Measurements from ENCODE around the gene KRT6B. TPM values are rescaled to one million over a fixed set of nuclear protein-coding genes. Genes with fewer than 3 reads are reported as not detected.
"Not testable (repeated sequence)": the region's sequence is repeated elsewhere in the genome, so short reads cannot be mapped to it uniquely, and the experiment has no call there.

Gene KRT6B
- total RNA-seq, 1 donor from 2014 or later: not detected

GRCh38 chr12:52418576-52419110, 33.3 kb downstream of the KRT6B start:
- DNase-seq (no peak), ATAC-seq (no peak)
- intact Hi-C loops (cut with micrococcal nuclease): no loop called here

DNA sequence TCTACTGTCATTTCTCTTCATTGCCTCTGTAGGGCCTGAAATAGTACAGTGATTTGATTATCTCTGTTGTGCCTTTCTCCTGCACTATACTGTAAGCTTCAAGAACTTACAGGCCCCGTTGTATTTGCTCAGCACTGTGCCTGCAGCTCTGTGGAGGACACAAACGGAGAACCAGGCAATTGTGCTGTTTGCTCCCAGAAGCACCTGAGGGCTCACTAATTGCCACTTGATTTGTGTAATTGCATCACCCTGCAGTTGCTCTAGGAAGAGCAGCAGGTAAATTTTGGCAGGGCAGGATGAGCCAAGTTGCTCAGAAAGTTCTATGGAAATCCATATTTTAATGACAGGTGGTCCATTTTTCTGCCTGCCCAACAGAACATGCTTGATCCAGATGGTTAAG, 34.2 kb downstream of the KRT6B start:
- intact Hi-C loops (cut with micrococcal nuclease): no loop called here
- ATAC-seq (no peak), DNase-seq (no peak)

- intact Hi-C loops (cut with micrococcal nuclease): no loop called here
- ATAC-seq (peak; percentile 58), DNase-seq (no peak)
Observed at GRCh38 chr12:52416795-52417194, 35.2 kb downstream of the KRT6B start.

- intact Hi-C loops (cut with micrococcal nuclease): no loop called here
- no peak for DNase-seq
- peak; percentile 96 for ATAC-seq
Observed at GRCh38 chr12:52415870-52416750, 35.8 kb downstream of the KRT6B start.

GRCh38 chr12:52414936-52415335, 37.0 kb downstream of the KRT6B start:
- ATAC-seq (no peak), DNase-seq (no peak)
- intact Hi-C loops (cut with micrococcal nuclease): no loop called here

- ATAC-seq: no peak
- intact Hi-C loops (cut with micrococcal nuclease): no loop called here
- DNase-seq: no peak
Observed at GRCh38 chr12:52413782-52414345, 38.1 kb downstream of the KRT6B start.

GRCh38 chr12:52413202-52413601, 38.7 kb downstream of the KRT6B start:
- ATAC-seq (no peak), DNase-seq (no peak)
- intact Hi-C loops (cut with micrococcal nuclease): no loop called here

GRCh38 chr12:52411815-52412214, 40.1 kb downstream of the KRT6B start:
- DNase-seq (no peak), ATAC-seq (no peak)
- intact Hi-C loops (cut with micrococcal nuclease): no loop called here

- intact Hi-C loops (cut with micrococcal nuclease); DNase-seq: not testable (repeated sequence)
- peak; percentile 50 for ATAC-seq
Observed at GRCh38 chr12:52410589-52411248, 41.2 kb downstream of the KRT6B start.

GRCh38 chr12:52407918-52408317, 44.0 kb downstream of the KRT6B start:
- intact Hi-C loops (cut with micrococcal nuclease): no loop called here
- ATAC-seq (no peak), DNase-seq (no peak)

- no peak for DNase-seq
- no peak for ATAC-seq
- intact Hi-C loops (cut with micrococcal nuclease): no loop called here
Observed at GRCh38 chr12:52405922-52406385, 46.0 kb downstream of the KRT6B start, which contains the start of gene KRT82. Gene KRT82, minus strand, starts transcription at chr12:52406335. Its CDS starts 58 bp downstream, at chr12:52406277.

GRCh38 chr12:52404951-52405350, 47.0 kb downstream of the KRT6B start:
- DNase-seq (no peak), ATAC-seq (no peak)
- intact Hi-C loops (cut with micrococcal nuclease): no loop called here

- DNase-seq (no peak), ATAC-seq (no peak)
- intact Hi-C loops (cut with micrococcal nuclease): no loop called here
Observed at GRCh38 chr12:52403561-52403960, 48.4 kb downstream of the KRT6B start.

DNA sequence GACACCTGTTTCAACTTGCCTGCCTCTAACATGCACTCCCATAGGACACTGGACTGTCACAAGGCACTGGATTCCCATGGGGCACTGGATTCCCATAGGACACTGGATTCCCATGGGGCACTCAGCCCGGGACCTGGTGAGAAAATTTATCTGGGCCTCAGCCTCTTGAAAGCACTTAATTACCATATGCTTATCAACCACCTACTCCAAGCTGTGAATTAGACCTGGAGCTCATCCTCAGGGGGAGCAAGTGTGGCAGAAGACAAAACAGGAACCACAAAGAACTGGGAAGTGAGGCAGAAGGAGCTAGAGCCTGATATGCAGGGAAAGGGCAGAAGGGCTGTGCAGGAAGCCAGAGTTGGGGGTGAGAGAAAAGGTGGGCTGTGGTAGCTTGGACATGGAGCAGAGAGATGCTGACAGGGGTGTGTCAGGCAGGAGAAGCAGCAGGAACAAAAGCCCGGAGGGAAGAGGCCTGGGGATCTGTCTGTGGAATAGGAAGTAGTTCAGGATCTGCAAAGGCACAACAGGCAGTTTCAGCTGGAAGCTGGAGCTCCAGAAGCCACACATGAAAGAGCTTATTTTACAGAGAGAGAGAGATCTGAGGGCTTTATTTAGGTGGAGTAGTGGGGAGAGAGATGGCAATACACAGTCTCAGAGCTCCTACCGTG, 48.9 kb downstream of the KRT6B start:
- intact Hi-C loops (cut with micrococcal nuclease): no loop called here
- ATAC-seq: no peak
- DNase-seq: no peak

DNA sequence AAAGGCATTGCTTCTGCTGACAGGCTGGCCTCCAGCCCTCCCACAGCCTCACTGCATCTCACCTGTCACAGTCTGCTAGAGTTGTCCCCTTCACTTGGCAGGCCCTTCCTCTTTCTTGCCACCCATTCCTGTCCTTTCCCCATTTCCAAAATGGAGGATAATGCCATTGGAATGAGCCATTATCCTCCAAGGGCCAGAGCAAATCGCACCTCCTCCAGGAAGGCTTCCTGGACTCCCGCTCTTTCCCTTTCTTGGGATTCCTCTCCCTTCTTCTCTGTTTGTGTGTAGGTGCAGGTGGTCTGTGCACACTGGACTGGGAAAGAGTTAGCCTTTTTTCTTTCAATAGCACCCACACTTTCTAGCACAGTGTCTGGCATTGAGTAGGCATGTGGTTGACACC, 49.6 kb downstream of the KRT6B start:
- ATAC-seq (no peak), DNase-seq (no peak)
- intact Hi-C loops (cut with micrococcal nuclease): no loop called here

DNA sequence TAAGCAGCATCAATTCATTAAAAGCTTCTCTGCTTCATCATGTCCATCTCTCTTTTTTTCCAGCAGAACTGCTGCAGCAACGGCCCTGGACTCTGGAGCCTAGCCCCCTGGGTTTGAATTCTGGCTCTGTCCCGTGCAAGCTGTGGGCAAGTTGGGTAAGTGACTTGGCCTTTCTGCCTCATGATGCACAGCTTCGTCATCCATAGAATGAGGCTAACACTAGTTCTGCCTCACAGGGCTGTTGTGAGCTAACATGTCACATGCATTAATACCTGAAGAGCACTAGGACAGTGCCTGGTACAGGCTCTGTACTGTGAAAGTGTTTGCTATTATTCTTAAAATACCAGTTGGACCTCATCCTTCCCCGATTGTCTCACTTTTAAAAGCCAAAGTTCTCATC, 50.0 kb downstream of the KRT6B start:
- intact Hi-C loops (cut with micrococcal nuclease): no loop called here
- ATAC-seq: no peak
- DNase-seq: no peak

DNA sequence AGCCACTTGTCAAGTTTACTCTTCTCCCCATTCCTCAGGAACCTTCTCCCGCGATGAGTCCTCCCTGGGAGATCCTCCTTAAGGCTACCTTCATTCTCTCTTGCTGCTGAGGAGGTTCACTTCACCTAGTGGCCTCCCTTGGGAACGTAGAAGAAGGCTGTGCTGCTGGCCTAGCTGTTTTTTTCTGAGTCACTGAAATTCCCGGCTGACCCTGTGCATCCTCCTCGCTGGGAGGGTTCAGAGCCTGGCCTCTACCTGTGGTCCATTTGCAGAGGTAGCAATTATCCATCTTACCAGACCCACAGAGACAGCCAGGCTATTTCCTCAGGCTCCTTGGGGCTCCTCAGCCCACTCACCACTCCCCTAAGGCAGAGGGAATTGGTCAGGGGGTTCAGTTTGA, 50.4 kb downstream of the KRT6B start:
- DNase-seq (no peak), ATAC-seq (no peak)
- intact Hi-C loops (cut with micrococcal nuclease): no loop called here

- DNase-seq (no peak), ATAC-seq (no peak)
- intact Hi-C loops (cut with micrococcal nuclease): no loop called here
Observed at GRCh38 chr12:52400906-52401305, 51.0 kb downstream of the KRT6B start.

DNA sequence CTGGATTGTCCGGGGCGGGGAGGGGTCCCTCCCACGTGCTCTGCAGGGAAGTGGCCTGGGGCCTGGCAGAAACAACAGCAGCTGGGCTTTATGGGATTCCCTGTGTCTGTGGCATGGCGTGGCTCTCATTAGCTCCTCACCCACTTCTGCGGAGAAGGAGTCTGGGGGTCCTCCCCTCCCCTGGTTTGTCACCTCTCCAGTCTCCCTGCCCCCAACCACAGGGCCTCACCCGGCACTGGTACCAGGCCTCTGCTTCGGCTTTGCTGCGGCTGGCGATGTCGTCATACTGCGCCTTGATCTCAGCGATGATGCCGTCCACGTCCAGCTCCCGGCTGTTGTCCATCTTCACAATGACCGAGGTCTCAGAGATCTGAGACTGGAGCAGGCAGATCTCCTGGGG, 52.2 kb downstream of the KRT6B start:
- intact Hi-C loops (cut with micrococcal nuclease): no loop called here
- DNase-seq (no peak), ATAC-seq (no peak)

Data from left ventricle myocardium superior (tissue), 1 donor.